Stimulated activated CD4-positive, alpha-beta T cell treated with anti-CD3 and anti-CD28 coated beads, Interleukin-2, amount 100 ng/mL, for 48 hours (primary cell): Measurements from ENCODE around the gene SP140L.
A peak's percentile ranks its signal among the peaks of the same experiment; 100 is the strongest.
"Not testable (repeated sequence)": the region's sequence is repeated elsewhere in the genome, so short reads cannot be mapped to it uniquely, and the experiment has no call there.

ENCODE experiments used
- DNase-seq, 2 donors: peaks; one replicate each; pipeline ENCODE4 v3.0.0-alpha.2; 2020

The SP140L gene

GRCh38 chr2:230326453-230327417 lies at the start of gene SP140L:
Gene SP140L, plus strand, starts transcription at chr2:230327193. Its CDS starts 77 bp downstream, at chr2:230327270.
- peak; percentile 54 to 60 for DNase-seq

GRCh38 chr2:230282936-230283335 lies 44.1 kb upstream of the SP140L start:
- DNase-seq: no peak

- DNase-seq: no peak
These were observed 40.9 kb upstream of the SP140L start for GRCh38 chr2:230286048-230286447.

GRCh38 chr2:230289311-230289710 lies 37.7 kb upstream of the SP140L start:
- DNase-seq: not testable (repeated sequence)

- DNase-seq: no peak
These were observed 31.8 kb upstream of the SP140L start for GRCh38 chr2:230295192-230295591.

GRCh38 chr2:230296917-230297316 lies 30.1 kb upstream of the SP140L start:
- DNase-seq: no peak

- DNase-seq: no peak
These were observed 27.4 kb upstream of the SP140L start for GRCh38 chr2:230299618-230300017.

- no peak for DNase-seq
These were observed 21.3 kb upstream of the SP140L start for GRCh38 chr2:230305416-230306275.

GRCh38 chr2:230306474-230306873 lies 20.5 kb upstream of the SP140L start:
- no peak for DNase-seq

GRCh38 chr2:230307485-230307884 lies 19.5 kb upstream of the SP140L start:
- DNase-seq: no peak

GRCh38 chr2:230308402-230309000 lies 18.5 kb upstream of the SP140L start:
- DNase-seq: no peak

- not testable (repeated sequence) for DNase-seq
These were observed 16.2 kb upstream of the SP140L start for GRCh38 chr2:230310792-230311191.

- DNase-seq: not testable (repeated sequence)
These were observed 15.4 kb upstream of the SP140L start for GRCh38 chr2:230311634-230312033.

GRCh38 chr2:230312638-230313037 lies 14.4 kb upstream of the SP140L start:
- DNase-seq: no peak

GRCh38 chr2:230317366-230317765 lies 9.6 kb upstream of the SP140L start:
- no peak for DNase-seq

GRCh38 chr2:230318190-230319121 lies 8.5 kb upstream of the SP140L start:
- DNase-seq: no peak

- DNase-seq: peak; percentile 36 to 48
These were observed 7.7 kb upstream of the SP140L start for GRCh38 chr2:230319211-230319862.

- no peak for DNase-seq
These were observed 6.0 kb upstream of the SP140L start for GRCh38 chr2:230321031-230321430.

GRCh38 chr2:230322561-230323384 lies 4.2 kb upstream of the SP140L start:
- DNase-seq: no peak

GRCh38 chr2:230323385-230324106 lies 3.4 kb upstream of the SP140L start:
- DNase-seq: no peak
